Nucleus accumbens (tissue), 56 donors: Measurements from ENCODE around the gene C20orf96.
"Not testable (repeated sequence)": the region's sequence is repeated elsewhere in the genome, so short reads cannot be mapped to it uniquely, and the experiment has no call there.

Experiments
- DNase-seq, 56 donors: peaks; one replicate each; lab custom pipeline; 2025; lab: John Stamatoyannopoulos, UW

The C20orf96 gene

GRCh38 chr20:290084-290831 is at the start of gene C20orf96:
Gene C20orf96, minus strand, starts transcription at chr20:290750. Its CDS starts 140 bp downstream, at chr20:290610.
- DNase-seq, result peak in 55 of 56 donors; percentile 8 to 92 (median 79)

DNA sequence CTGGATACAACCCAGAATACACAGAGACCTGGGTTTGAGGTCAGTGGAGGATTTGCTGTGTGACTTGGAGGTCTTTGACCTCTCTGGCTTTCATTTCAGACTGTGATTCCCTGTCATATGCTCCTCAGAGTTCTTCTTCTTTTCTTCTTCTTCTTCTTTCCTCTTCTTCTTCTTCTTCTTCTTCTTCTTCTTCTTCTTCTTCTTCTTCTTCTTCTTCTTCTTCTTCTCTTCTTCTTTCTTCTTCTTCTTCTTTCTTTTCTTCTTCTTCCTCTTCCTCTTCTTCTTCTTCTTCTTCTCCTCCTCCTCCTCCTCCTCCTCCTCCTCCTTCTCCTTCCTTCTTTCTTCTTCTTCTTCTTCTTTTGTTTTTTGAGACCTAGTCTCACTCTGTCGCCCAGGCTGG is 45.5 kb upstream of the C20orf96 start:
- DNase-seq, result not testable (repeated sequence)

DNA sequence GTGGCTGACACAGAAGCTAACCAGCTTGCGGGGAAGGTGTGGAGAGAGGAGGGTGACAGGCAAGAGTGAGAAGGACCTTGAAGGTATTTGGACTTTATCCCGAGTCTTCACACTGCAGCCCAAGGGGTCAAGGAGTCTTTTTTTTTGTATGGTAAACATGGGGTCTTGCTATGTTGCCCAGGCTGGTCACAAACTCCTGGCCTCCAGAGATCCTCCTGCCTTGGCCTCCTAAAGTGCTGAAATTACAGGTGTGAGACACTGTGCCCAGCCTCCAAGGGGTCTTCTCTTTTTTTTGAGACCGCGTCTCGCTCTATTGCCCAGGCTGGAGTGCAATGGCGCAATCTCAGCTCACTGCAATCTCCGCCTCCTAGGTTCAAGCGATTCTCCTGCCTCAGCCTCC is 44.0 kb upstream of the C20orf96 start:
- no peak for DNase-seq

GRCh38 chr20:330233-331149 is 39.9 kb upstream of the C20orf96 start:
- peak in 45 of 56 donors; percentile 14 to 83 (median 43) for DNase-seq

- peak in 1 of 56 donors; percentile 7 for DNase-seq
Measured at GRCh38 chr20:329851-330232, 39.3 kb upstream of the C20orf96 start.

GRCh38 chr20:328975-329695 is 38.6 kb upstream of the C20orf96 start:
- peak in 1 of 56 donors; percentile 14 for DNase-seq

DNA sequence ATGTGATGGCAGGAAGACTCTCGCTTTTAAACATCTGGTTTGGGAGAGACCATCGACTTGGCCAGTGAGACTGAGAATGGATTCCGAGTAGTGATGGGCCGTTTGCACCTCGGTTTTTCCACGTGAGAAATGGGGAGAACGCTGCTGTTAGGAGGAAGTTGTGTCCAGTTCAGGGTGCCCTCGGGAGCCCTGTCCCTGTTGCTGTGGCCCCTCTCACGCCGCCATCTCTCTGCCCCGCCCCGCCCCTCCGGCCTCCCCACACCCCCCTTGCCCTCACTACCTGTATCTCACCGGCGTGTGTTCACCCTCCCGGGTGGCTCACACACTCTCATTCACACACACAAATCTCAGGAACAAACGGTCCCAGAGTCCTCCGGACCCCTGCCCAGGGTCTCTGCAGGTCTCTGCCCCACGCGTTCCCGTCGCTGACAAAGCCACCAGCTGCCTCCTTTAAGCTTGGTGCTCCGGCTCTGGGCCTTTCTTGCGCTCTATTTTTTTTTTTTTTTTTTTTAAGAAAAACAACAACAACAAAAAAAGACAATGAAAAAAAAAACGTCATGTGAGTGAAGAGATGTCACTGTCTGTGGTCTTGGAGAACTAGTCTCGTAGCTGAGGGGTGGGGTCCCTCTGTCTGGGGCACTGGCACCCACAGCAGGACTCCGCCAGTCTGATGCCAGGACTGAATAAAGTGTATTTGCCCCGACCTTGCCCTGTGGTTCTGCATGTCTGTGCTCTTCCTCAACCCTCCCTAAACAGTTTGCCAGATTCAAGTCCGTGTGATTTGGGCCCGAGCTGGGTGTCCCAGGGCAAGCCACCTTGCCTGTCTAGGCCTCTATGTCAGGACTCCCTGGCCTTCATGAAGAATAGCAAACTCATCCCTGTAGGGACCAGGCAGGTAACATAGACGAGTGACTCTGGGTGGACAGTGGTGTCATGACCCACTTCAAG is 37.8 kb upstream of the C20orf96 start:
- peak in 4 of 56 donors; percentile 3 to 30 (median 12) for DNase-seq

DNA sequence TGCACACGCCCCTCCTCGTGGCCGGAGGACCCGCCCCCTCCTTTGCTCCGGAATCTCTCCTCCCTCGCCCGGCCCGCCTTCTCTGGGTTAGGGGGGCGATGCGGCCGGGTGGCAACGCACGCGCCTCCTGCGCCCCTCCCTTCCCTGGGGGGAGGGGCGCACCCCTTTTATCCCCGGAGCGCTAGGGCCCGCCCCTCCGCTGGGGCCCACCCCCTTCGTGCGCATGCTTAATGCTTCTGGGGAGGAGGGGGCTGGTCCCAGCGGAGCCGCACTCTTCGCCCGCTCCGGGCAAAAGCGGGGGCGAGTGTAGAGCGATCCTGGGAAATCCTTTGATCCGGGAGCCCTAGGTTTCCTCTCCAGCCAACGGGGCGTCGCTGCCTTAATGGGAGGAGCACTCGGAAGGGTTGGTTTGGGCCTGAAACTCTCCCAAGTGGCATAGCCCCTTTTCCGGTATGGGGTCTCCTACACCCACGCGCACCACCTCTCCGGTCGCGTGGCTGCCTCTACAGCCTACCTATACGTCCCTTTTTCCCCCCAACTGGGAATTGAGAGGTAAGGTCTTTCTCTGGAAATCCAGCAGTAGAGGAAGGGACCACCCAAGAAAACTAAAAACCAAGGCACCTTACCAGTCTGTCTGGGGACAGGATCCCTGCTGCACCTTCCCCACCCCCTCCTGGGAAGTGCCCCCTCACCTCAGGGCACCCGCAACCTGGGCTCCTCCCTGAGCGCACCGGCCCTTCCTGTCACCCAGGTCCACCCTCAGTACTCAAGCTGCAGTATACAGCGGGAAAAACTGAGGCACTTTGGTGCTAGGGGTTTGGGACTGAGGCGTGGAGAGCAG is 36.9 kb upstream of the C20orf96 start:
- DNase-seq, result peak; percentile 39 to 93 (median 80)

GRCh38 chr20:326645-327185 is 36.2 kb upstream of the C20orf96 start:
- DNase-seq, result peak in 12 of 56 donors; percentile 39 to 93 (median 63)

- DNase-seq, result peak in 48 of 56 donors; percentile 30 to 79 (median 58)
Measured at GRCh38 chr20:325889-326644, 35.5 kb upstream of the C20orf96 start.

DNA sequence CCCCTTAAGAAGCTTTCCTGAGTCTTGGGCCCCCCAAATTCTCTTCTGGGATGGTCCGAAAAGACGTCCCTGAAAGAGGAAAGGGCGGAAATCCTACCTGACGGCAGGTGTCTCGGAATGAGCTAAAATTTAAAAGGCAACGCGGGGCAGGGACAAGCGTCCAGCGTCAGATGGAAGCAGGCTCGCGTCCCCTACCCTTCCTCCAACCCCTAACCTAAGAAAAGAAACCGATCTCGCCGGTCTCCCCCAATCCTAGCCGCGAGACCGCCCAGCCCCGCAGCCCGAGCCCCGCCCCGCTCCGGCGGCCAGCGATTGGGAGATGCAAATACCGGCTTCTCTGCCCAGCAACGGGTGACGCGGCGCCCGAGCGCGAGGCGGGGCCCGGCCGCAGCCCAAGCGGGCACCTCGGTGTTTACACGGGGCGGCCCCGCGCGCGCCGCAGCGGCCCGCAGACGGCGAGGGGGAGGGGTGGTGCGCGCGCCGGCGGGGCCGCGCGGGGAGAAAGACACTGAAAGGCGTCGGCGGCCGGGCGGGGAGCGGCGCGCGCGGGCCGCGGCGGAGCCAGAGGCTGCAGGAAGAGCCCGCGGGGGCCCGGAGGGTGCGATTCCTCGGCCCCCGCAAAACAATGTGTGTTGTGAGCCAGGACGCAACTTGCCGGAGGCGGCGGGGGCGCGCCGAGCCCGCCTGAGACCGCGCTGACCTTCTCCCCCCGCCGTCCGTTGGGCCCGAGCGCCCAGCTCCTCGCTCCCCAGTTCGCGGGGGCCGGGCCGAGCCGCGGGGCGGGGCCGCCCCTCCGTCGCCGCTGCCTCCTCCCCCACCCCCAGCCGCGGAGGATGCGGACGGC is 34.7 kb upstream of the C20orf96 start, which contains the start of gene SOX12:
Gene SOX12 (plus strand): TSS at position 508 of the 844 bp plus-strand sequence. CDS start 373 bp downstream, outside the sequence.
- DNase-seq, result peak; percentile 68 to 100 (median 94)

DNA sequence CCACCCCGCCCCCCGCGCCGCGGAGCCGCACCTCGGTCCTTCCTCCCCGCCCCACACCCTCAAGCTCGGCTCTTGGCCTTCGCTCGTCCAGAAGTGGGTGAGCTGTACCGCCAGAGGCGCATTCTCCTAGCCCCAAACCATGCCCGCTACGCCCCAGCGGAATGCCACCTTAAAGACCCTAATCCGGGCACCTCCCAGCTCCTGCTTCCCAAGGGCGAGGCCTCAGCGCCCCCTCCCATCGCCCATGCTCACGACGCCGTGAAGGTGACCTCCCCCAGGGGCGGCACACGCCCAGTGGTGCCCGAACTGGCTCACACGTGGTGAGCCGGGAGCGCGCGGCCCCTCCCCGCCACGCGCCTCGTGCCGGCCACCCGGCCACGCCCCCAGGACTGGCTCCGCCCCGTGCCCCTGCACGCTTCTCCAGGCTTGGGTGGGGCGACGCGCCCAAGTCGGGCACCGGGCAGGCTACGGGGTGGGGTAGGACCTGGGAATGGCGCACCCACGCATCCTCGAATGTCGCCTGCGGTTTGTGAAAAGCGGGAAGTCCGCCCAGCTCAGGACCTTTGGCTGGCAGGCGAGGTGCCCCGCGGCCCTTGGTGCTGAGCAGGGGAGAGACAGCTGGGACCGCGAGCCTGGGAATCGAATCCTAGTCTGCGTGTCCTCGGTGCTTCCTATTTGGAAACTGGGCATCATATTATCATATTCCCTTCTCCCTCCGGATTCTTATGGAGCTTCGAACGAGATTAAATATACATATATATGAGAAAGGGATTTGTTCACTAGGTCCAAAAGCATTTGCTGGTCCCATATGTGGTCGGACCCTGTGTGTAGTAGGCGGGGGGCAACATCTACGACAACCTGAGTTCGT is 33.9 kb upstream of the C20orf96 start:
- DNase-seq, result peak in 54 of 56 donors; percentile 26 to 88 (median 70)

GRCh38 chr20:316316-317068 is 25.9 kb upstream of the C20orf96 start:
- no peak for DNase-seq

GRCh38 chr20:313948-314347 is 23.4 kb upstream of the C20orf96 start:
- DNase-seq, result no peak

DNA sequence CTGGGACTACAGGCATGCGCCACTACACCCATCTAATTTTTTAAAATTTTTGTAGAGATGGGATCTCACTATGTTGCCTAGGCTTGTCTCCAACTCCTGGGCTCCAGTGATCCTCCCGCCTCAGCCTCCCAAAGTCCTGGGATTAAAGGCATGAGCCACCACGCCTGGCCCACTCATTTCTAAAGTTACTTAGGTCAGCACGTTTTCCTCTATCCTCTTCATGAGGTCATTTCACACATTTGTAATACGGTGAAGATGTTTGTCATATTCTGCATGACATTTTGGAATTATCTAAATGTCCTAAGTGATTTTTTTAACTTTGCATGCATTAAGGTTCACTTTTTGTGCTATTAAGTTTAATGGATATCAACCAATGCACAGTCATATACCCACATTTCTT is 22.9 kb upstream of the C20orf96 start:
- no peak for DNase-seq
